CD4-positive, alpha-beta T cell treated with Interleukin-2 at 100 ng/mL for 4 hours (primary cell): ENCODE measurements around the gene MYO9B.

ENCODE experiments used
- DNase-seq: peaks from one replicate; pipeline ENCODE4 v3.0.0-alpha.2; 2020; ENCODE audit warnings: low spot score

MYO9B gene

GRCh38 chr19:17075035-17075863 is at the start of gene MYO9B, which contains the start of gene HAUS8:
Gene MYO9B, plus strand, starts transcription at chr19:17075777. Its CDS starts 25,941 bp downstream, at chr19:17101718.
Gene HAUS8, minus strand, starts transcription at chr19:17075452. Its CDS starts 30 bp downstream, at chr19:17075422.
- DNase-seq = peak; percentile 100

GRCh38 chr19:17025991-17026658 is 49.5 kb upstream of the MYO9B start:
- DNase-seq = peak; percentile 8

- no peak for DNase-seq
These were observed 48.7 kb upstream of the MYO9B start, which contains the start of gene CPAMD8 for GRCh38 chr19:17026706-17027534. Gene CPAMD8, minus strand, starts transcription at chr19:17026810. Its CDS starts 168 bp downstream, at chr19:17026642.

- DNase-seq = no peak
These were observed 48.0 kb upstream of the MYO9B start for GRCh38 chr19:17027535-17027975.

GRCh38 chr19:17031741-17032140 is 43.8 kb upstream of the MYO9B start:
- DNase-seq = no peak

GRCh38 chr19:17035842-17036424 is 39.6 kb upstream of the MYO9B start:
- no peak for DNase-seq

GRCh38 chr19:17036640-17037039 is 38.9 kb upstream of the MYO9B start:
- DNase-seq = no peak

- no peak for DNase-seq
These were observed 38.4 kb upstream of the MYO9B start for GRCh38 chr19:17037184-17037583.

GRCh38 chr19:17037966-17038500 is 37.5 kb upstream of the MYO9B start:
- no peak for DNase-seq

- DNase-seq = no peak
These were observed 33.6 kb upstream of the MYO9B start for GRCh38 chr19:17041976-17042375.

GRCh38 chr19:17043744-17044143 is 31.8 kb upstream of the MYO9B start:
- DNase-seq = no peak

GRCh38 chr19:17045907-17046502 is 29.6 kb upstream of the MYO9B start:
- no peak for DNase-seq

GRCh38 chr19:17048885-17049453 is 26.6 kb upstream of the MYO9B start:
- no peak for DNase-seq

GRCh38 chr19:17049711-17050280 is 25.8 kb upstream of the MYO9B start:
- no peak for DNase-seq

- peak; percentile 38 for DNase-seq
These were observed 23.1 kb upstream of the MYO9B start for GRCh38 chr19:17052439-17052838.

- DNase-seq = no peak
These were observed 20.8 kb upstream of the MYO9B start for GRCh38 chr19:17054746-17055145.

GRCh38 chr19:17055636-17056035 is 19.9 kb upstream of the MYO9B start:
- no peak for DNase-seq

- DNase-seq = no peak
These were observed 17.3 kb upstream of the MYO9B start for GRCh38 chr19:17058236-17058635.

- DNase-seq = no peak
These were observed 14.8 kb upstream of the MYO9B start for GRCh38 chr19:17060802-17061201.

- no peak for DNase-seq
These were observed 14.4 kb upstream of the MYO9B start for GRCh38 chr19:17061205-17061604.
